T-helper 2 cell (primary cell): ENCODE data around the gene ZBP1.

Source experiments
- DNase-seq, 5 experiments: peaks; one replicate each; pipeline versions ENCODE4 v3.0.0 to v3.0.0-alpha.2; 2012 to 2022

The ZBP1 gene

GRCh38 chr20:57617079-57617795 is 3.0 kb downstream of the ZBP1 start:
- no peak for DNase-seq

GRCh38 chr20:57616143-57616951 is 3.9 kb downstream of the ZBP1 start:
- DNase-seq, result no peak

- no peak for DNase-seq
Measured at GRCh38 chr20:57615445-57615811, 4.8 kb downstream of the ZBP1 start.

GRCh38 chr20:57614490-57615444 is 5.5 kb downstream of the ZBP1 start:
- DNase-seq, result no peak

- no peak for DNase-seq
Measured at GRCh38 chr20:57613481-57613921, 6.7 kb downstream of the ZBP1 start.

- DNase-seq, result no peak
Measured at GRCh38 chr20:57612916-57613315, 7.3 kb downstream of the ZBP1 start.

GRCh38 chr20:57612436-57612835 is 7.8 kb downstream of the ZBP1 start:
- DNase-seq, result no peak

- no peak for DNase-seq
Measured at GRCh38 chr20:57611586-57612311, 8.5 kb downstream of the ZBP1 start.

GRCh38 chr20:57610261-57610952 is 9.8 kb downstream of the ZBP1 start:
- no peak for DNase-seq

- no peak for DNase-seq
Measured at GRCh38 chr20:57609842-57610167, 10.4 kb downstream of the ZBP1 start.

GRCh38 chr20:57609086-57609841 is 11.0 kb downstream of the ZBP1 start:
- no peak for DNase-seq

- DNase-seq, result no peak
Measured at GRCh38 chr20:57608516-57608915, 11.7 kb downstream of the ZBP1 start.

- DNase-seq, result no peak
Measured at GRCh38 chr20:57605878-57606277, 14.3 kb downstream of the ZBP1 start.

GRCh38 chr20:57605045-57605444 is 15.2 kb downstream of the ZBP1 start:
- DNase-seq, result peak in 1 of 5 experiments; percentile 78

GRCh38 chr20:57603120-57603519 is 17.1 kb downstream of the ZBP1 start:
- DNase-seq, result no peak

GRCh38 chr20:57601737-57602136 is 18.5 kb downstream of the ZBP1 start:
- no peak for DNase-seq

- no peak for DNase-seq
Measured at GRCh38 chr20:57601211-57601570, 19.0 kb downstream of the ZBP1 start.

GRCh38 chr20:57600320-57601210 is 19.7 kb downstream of the ZBP1 start:
- no peak for DNase-seq

GRCh38 chr20:57598491-57598890 is 21.7 kb downstream of the ZBP1 start:
- no peak for DNase-seq

- DNase-seq, result no peak
Measured at GRCh38 chr20:57598060-57598459, 22.2 kb downstream of the ZBP1 start.
